GM12872 (cell line): ENCODE data around the gene SNRPA.

Source experiments
- TF ChIP-seq, protein P1 (sequence below): IDR thresholded peaks from 3 replicates; pipeline ENCODE4 v1.5.1; 2011; ENCODE audit warnings: low read depth, mild to moderate bottlenecking, low read length, moderate library complexity; ENCODE audit not compliant: insufficient read depth

SNRPA gene

DNA sequence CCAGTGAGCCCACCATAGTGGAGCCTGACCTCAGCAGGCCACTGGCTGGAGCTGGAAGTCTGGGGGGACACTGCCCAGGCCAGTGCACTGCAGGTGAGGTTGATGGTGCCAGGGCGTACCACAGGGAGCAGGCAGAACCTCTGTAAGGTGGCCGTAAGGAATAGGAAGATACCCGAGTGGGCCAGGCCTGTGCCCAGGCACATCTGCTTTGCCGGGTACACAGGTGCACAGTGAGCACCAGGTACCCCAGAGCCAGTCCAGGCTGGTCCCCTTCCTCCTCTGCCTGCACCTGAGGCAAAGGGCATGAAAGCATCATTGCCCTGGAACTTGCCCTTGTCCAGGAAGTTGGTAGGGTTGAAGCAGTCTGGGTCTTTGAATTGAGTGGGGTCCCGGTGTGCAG lies 57.5 kb downstream of the SNRPA start:
- TF ChIP-seq, protein P1, sequence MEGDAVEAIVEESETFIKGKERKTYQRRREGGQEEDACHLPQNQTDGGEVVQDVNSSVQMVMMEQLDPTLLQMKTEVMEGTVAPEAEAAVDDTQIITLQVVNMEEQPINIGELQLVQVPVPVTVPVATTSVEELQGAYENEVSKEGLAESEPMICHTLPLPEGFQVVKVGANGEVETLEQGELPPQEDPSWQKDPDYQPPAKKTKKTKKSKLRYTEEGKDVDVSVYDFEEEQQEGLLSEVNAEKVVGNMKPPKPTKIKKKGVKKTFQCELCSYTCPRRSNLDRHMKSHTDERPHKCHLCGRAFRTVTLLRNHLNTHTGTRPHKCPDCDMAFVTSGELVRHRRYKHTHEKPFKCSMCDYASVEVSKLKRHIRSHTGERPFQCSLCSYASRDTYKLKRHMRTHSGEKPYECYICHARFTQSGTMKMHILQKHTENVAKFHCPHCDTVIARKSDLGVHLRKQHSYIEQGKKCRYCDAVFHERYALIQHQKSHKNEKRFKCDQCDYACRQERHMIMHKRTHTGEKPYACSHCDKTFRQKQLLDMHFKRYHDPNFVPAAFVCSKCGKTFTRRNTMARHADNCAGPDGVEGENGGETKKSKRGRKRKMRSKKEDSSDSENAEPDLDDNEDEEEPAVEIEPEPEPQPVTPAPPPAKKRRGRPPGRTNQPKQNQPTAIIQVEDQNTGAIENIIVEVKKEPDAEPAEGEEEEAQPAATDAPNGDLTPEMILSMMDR, result no peak

- TF ChIP-seq, protein P1, result no peak
Observed at GRCh38 chr19:40809358-40810086, 58.5 kb downstream of the SNRPA start.

DNA sequence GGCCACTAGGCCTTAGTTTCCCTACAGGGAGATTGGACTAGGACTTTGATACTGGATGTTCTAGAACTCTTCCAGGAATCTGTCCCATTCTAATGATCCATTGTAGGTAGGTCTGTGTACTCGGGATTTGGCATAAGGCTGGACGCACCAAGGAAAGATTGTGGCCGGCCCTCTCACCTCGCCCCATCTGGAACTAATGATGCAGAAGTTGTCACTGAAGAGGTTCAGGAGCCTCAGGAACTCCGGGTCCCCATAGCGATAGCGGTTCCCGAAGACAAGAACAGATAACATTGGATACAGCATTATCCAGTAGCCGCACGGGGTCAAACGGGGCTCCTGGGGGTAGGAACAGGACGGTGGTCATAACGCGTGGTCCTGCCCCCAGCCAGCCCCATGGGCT lies 59.2 kb downstream of the SNRPA start:
- TF ChIP-seq, protein P1, result no peak

DNA sequence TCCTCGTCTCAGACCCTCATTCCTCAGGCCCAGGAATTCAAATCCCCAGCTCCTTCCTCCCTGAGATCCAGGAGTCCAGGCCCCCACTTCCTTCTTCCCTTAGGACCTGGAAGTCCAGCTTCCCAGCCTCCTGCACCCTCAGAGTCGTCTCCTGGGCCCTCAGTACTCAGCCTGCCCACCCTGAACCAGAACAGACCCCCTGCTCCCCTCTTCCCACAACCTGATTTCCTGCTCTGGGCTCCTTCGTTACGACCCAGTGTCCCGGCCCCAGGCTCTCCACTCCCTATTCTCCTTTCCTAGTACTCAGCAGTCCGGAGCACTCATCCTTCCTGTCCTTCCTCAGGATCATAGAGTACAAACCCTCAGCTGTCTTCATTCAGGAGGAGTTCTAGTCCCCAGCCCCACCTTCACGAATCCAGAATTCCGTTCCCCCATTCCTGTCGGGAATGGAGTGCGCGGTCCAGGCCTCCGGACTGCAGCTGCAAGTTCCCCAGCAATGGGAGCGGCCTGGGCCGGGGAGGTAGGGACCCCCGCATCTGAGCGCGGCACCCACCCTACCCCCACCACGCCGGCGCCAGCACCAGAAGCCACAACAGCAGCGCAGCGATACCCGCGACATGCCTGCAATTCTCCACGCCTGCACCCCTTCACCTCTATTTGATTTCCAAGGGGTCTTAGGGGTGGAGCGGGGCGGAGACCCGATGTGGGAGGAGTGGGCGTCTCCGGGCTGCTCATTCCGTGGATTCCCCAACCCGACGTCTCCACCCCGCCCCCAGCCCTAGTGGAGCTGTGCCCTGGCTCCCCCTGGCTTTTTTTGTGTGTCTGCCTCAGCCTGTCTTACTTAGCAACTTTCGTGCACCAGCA lies 60.7 kb downstream of the SNRPA start:
- TF ChIP-seq, protein P1, result no peak

DNA sequence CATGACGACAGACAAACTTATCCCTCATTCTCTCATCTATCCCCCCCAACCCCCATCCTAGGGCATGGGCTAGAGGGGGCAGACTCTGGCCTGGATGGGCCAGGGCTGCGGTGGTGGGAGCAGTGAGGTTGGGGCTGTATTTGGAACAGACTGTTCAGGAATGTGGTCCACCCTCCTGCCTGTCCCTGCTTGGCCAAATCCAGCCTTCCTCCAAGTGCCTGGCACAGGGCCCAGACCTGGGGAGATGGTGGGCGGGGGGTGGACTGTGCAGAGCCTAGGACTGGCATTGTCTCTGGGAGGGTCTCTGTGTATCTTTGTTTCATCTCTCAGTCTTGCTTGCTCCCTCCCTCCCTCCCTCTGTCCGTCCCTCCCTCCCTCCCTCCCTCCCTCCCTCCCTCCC lies 62.2 kb downstream of the SNRPA start:
- TF ChIP-seq, protein P1, result no peak
